Erythroblast (primary cell): Measurements from ENCODE around the gene ZNF813.
"Not testable (repeated sequence)": the region's sequence is repeated elsewhere in the genome, so short reads cannot be mapped to it uniquely, and the experiment has no call there.

Experiments used
- DNase-seq, 2 experiments: peaks; one replicate each; lab custom pipeline; 2025; lab: John Stamatoyannopoulos, UW
- GATA1 ChIP-seq: IDR thresholded peaks from 2 replicates; pipeline ENCODE4 v1.6.1; 2011; ENCODE audit warnings: low read depth, mild to moderate bottlenecking, control low read depth, low read length, moderate library complexity
- POLR2A ChIP-seq: IDR thresholded peaks from 2 replicates; pipeline ENCODE4 v1.6.1; 2011; ENCODE audit warnings: mild to moderate bottlenecking, low read length

ZNF813 gene

GRCh38 chr19:53462861-53463260 is 4.7 kb upstream of the ZNF813 start:
- DNase-seq: no peak
- no peak for TF ChIP-seq POLR2A
- TF ChIP-seq GATA1: no peak

- DNase-seq: no peak
- TF ChIP-seq GATA1: no peak
- TF ChIP-seq POLR2A: no peak
Observed at GRCh38 chr19:53463263-53463662, 4.3 kb upstream of the ZNF813 start.

GRCh38 chr19:53466726-53467484 is 628 bp upstream of the ZNF813 start:
- DNase-seq: no peak
- TF ChIP-seq GATA1 (no peak), POLR2A (no peak)

- not testable (repeated sequence) for DNase-seq
Observed at GRCh38 chr19:53468628-53469027, 1.1 kb downstream of the ZNF813 start.

GRCh38 chr19:53471916-53472315 is 4.4 kb downstream of the ZNF813 start:
- no peak for DNase-seq
- TF ChIP-seq GATA1 (no peak), POLR2A (no peak)

DNA sequence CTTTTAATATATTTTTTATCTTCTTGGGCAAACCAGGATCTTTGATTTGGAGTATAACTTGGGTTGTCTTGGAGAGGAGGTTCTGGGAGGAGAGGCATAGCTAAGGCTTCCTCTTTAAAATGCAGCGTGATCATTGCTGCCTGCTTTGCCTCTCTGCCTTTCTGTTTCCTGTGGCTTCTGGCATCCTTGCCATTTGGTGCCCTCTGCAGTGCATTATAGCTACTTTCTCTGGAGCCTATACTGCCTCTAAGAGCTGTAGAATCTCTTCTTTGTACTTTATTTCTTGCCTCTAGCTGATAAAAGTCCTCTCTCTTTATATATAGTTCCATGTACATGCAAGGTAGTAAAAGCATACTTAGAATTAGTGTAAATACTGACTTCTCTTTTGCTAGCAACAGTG is 7.3 kb downstream of the ZNF813 start:
- not testable (repeated sequence) for DNase-seq

GRCh38 chr19:53475470-53475869 is 7.9 kb downstream of the ZNF813 start:
- not testable (repeated sequence) for DNase-seq

DNA sequence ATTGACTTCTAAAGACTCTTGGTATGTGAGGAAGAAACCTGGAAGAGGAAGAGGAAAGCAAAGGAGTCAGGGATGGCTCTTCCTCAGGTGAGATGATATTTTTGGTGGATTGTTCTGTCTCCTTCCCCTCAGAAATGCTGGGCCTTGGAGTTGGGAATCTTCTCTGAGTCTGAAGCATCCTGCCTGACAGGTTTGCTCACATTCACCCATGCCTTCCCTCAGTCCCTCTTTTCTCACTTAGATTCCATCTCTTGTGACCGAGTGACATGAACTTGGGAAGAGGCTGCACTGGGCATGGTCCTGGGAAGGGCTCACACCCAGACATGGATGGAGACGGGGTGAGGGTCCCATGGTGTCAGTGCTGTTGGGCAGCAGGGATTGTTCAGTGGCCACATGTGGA is 16.2 kb downstream of the ZNF813 start:
- not testable (repeated sequence) for DNase-seq

DNA sequence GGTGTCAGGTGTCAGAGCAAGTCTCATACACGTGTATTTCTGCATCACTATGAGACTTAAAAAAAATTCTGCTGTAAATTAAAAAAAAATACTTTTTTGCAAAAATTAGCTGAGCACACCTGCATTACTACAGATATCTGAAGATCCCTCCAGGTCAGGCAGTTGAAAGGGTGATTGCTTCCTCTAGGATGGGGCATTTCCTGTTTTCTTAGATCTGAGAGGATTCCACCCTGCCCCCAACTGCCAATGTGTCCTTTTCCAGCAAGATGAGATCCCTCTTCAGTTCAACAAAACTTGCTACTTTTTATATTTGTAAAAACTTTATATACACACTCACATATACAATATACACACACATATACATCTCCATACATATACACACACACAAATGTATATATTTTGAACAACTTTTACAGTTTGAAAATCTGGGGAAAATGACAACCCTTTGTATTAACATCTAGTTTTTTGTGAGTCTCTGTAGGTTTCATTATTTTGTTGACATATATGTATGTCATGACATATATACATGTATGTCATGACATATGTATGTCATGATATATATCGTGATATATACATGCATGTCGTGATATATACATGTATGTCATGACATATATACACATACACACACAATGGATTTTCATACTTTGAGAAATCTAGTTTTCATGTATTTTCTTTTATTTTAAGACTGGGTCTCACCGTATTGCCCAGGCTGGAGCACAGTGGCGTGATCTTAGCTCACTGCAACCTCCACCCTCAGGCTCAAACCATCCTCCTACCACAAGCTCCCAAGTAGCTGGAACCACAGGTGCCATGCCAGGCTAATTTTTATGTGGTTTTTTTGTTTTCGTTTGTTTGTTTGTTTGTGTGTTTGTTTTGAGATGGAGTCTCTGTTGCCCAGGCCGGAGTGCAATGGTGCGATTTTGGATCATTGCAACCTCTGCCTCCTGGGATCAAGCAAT is 17.8 kb downstream of the ZNF813 start:
- no peak for DNase-seq
- TF ChIP-seq GATA1 (no peak), POLR2A (no peak)

- TF ChIP-seq POLR2A: no peak
- no peak for TF ChIP-seq GATA1
- no peak for DNase-seq
Observed at GRCh38 chr19:53492153-53492552, 24.6 kb downstream of the ZNF813 start.

GRCh38 chr19:53497311-53498023 is 29.9 kb downstream of the ZNF813 start:
- DNase-seq: not testable (repeated sequence)

DNA sequence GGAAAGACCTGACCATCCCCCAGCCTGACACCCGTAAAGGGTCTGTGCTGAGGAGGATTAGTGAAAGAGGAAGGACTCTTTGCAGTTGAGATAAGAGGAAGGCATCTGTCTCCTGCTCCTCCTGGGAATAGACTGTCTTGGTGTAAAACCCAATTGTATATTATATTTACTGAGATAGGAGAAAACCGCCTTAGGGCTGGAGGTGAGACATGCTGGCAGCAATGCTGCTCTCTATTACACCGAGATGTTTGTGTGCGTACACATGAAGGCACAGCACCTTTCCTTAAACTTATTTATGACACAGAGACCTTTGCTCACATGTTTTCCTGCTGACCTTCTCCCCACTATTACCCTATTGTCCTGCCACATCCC is 30.5 kb downstream of the ZNF813 start:
- not testable (repeated sequence) for DNase-seq

GRCh38 chr19:53503151-53503550 is 35.6 kb downstream of the ZNF813 start:
- DNase-seq: not testable (repeated sequence)

DNA sequence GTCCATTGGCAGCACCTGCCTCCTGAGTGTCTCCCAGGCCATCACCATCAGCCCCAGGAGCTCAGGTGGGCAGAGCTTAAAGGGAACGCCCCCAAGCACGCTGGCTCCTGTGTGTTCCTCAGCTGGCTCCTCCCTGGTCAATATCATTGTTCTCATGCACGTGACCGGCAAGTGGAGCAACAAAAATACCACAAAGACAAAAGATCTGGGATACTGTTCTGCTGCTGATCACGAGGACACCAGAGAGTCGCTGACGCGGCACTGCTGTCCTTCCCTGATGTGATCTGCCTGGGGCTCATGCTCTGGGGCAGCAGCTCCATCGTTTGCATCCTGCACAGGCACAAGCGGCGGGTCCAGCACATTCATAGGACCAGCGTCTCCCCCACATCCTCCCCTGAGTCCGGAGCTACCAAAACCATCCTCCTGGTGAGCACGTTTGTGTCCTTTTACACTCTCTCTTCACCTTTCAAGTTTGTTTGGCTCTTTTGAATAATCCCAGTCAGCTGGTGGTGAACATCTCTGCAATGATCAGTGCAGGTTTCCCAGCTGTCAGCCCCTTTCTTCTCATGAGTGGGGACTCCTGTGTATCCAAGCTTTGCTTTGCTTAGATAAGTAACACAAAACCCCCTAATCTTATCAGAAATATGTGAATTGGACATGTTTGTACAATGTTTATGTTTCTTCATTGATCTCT is 36.3 kb downstream of the ZNF813 start:
- not testable (repeated sequence) for DNase-seq

DNA sequence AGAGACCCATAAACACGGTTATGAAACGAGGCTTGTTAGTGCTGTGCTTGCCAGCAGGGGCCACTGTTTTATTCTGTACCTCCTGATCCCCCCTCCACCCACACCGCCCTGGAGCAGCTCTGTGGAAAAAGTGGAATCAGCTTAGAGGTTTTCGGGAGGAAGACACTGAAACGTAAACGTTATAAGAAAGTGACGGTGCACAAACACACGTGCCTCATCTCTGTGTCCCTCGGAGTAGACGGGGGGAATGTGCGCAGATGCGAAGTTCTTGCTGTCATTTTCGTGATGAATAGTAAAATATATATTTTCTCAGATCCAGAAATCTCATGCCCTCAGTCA is 36.8 kb downstream of the ZNF813 start:
- DNase-seq: not testable (repeated sequence)
